Measurements from ENCODE around the gene GSG1.
"Not testable (repeated sequence)": the region's sequence is repeated elsewhere in the genome, so short reads cannot be mapped to it uniquely, and the experiment has no call there.

Gene GSG1

DNA sequence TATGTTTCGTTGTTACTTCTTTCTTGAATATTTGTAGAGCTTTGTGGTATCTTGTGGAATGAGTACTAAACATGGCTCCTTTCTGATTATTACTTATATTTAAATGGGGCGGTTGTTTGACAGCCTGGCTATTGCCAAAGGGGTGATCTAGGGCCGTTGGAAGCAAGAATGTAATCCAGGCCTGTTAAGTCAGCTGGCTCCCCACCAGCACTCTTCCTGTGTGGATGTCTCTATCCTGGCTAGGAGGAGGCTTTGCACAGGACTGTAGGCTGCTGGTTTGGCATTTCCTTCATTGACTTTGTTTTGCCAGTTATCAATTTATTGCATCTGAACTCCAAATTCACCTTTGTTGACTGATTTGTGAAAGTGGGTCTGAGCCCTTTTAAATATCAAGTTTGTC is 53.7 kb downstream of the GSG1 start:
- DNase-seq = no peak

DNA sequence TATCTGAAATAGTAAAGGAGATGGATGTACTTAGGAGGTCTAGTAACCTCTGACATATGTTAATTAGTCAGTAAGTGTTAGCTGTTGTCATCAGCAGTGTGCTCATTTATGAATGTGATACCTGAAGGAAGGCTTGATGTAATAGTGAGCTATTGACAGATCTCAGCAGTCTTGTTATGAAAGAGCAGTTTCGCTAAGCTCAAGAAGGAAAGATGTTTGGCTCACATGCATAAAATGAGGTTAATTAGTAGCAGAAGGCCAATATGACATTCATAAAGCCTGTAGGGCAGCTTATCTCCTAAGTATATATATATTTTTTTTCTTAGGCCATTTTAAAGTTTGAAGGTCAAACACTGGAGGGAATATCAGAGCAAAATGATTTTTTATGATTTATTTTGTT is 56.5 kb downstream of the GSG1 start:
- DNase-seq = no peak

DNA sequence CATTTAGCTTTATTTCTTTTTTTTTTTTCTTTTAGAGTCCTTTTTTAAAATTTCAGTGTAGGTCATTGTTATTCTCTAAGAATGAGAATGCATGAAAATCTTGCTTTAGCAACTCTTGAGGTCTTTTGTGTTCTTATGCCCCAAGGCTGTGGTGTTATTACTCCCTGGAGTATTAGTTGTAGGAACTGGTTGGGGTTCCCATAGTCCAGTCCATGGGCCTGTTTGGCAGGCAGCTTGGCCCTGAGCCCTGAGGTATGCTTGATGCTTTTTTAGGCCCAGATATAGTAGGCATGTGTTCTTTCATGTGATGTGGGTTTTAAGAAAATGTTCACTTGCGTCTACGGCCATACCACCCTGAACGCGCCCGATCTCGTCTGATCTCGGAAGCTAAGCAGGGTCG is 57.7 kb downstream of the GSG1 start:
- DNase-seq = no peak

DNA sequence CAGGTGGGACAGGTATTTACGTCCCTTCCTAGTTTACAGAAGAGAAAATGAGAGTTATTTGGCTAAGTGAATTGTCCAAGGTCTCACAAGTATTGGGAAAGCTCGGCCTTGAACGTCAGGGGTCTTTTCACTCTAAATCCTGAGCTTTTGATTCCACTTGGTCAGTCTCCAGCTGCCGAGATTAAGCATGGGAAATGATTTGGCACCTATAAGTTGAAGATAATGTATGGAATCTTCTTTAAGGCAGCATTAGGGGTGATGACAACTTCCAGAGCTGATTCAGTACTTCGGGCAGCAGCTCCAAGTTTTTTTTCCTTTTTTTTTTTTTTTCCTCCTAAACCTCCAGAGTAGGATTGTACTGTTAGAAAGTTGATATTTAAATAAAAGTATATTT is 58.6 kb downstream of the GSG1 start:
- DNase-seq = no peak

DNA sequence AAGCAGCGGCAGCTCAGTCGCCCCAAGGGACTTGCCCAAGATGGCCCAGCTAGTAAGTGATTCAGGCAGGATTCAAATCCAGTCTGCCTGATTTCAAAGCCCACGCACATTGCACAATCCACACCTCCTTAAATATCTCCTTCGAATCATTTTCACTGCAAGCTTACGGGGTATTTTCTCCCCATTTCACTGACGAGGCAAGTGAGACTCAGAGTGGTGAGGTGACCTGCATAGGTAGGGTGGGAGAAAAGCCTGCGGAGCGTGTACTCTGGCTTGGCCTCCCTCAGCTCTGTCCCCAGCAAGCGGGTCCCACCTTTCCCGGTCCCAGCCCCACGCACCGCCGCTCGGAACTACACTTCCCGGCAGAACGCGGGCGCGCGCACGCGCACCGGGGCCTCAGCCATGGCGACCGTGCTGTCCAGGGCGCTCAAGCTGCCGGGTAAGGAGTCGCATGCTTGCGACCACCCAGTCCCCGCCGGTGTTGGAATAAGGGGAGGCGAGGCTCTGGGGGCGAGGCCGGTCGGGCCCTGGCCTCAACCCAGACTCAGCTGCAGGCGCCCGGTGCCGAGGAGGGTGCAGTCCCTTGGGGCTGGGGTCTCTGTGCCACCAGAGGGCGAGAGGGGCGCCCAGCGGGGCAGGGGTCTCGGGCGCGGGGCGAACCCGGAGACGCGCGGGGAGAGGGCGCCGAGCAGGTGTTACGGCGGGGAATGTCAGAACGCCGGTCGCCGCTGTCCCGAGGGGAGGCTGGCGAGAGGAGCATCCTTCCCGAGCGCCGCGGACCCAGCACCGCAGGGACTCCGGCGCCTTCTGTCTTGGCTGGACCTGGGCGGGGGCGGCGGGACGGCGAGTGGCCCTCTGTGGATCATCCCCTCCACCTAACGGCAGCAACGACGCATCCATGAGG is 59.2 kb downstream of the GSG1 start, which contains the start of gene FAM234B:
TSS of gene FAM234B (plus strand) at position 380 of the 904 bp plus-strand sequence. CDS start at position 403, 23 bp downstream.
- DNase-seq = peak; percentile 42

DNA sequence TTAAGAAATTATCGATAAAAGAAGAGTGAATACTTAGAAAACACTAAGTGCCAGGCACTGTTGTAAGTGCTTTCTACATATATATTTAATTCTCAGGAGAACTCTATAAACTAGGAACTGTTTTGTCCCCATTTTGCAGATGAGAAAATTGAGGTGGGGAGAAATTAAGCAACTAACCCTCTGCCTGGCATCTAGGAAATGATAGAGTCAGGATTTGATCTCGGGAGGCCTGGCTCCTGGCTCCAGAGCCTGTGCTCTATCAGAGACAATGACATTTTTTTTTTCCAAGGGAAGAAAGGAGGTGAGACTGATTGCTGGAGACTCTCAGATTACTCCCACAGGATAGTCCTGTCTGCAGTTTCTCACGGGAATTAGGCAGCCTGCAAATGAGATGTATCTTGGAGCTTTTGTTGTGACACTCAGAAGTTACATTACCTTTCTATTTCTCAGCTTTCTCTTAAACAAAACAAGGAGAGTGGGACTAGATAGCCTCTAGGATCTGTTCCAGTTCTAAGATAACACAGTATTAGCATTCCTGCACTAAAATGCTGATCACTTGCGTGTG is 60.7 kb downstream of the GSG1 start:
- DNase-seq = no peak

DNA sequence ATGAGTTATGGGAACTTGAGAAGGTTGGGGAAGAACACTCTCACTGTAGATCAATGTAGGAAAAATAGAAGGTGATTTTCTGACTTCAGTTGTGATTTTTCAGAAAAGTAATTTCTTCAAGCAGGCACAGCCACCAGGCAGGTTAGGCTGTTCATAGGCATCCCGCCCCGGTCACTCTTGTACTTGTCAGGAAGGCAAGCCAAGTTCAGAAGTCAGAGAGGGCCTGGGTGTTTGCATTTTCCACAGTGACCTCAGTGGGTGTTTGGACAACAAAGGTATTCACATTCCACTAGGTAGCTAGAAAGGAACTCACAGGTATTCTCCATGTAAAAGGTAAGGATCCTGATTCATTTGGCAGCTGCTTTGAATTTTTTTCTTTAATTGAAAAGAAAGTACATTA is 62.2 kb downstream of the GSG1 start:
- DNase-seq = no peak

DNA sequence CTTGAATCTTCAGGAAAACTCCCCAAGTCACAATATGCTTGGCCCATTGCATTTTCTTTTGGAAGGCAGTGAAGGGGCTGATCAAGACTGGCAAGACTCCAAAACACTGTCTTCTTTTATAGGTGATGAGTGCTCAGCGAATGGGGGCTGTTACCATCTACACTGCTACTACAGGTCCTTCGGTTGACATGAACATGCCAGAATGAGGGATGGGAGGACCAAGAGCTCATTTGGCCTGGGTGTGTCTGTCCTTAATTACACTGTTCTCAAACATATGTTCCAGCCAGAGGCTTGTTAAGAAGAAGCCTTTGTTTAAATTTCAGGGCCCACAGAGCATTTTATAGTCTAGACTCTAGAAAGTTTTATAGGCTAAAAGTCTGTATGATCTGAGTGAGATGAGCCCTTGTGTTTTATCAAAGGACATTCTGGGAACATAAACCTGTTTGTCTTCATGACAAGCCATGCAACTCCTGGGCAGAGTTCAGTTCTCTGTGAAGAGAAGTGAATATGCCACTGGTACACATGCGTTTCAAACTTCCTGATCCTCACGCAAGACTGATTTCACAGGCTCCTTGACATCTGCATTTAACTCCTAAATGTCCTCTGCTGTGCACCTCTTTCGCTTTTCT is 64.0 kb downstream of the GSG1 start:
- no peak for DNase-seq

DNA sequence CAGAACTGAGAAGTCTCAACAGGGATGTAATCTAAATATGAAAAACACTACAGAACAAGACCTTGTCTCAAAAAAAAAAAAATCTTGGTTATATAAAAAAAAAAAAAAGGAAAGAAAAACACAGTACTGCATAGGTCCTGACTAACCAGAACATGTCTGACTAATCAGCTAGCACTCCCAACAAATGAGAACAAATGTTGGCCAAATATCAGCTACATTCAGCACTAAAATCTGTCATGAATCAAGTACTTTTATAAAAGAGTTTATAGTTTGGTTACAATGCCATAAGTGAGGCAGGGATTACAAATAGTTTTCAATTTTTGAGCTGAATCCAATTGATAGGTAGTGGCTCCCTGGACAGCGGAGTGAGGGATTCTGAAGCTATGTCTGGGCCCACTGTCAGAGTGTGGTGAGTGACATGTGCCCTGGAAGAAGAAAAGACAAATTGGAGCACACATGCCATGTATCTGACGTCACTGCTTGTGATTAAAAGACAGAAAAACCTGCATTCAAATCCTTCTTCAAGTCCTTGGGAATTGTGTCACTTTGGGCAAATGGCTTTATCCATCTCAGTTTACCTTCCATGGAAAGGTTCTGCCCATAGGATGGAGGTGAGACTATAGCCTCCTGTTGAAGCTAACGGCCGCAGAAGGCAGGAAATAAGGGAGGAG is 64.8 kb downstream of the GSG1 start:
- DNase-seq = no peak

DNA sequence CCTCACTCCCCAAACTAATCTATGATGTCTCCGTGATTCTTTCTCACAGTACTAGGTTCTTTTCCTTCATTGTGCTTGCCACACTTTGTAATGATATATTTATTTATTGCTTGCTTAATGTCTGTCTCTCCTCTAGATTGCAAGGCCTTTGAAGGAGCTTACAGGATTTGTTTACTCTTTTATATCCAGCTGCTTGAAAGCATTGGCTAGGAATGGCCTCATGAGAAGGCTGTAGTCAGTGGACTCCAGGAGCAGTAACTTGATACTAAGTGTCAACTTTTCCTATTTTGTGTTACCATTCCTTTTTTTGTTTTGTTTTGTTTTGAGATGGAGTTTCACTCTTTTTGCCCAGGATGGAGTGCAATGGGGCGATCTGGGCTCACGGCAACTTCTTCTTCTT is 66.6 kb downstream of the GSG1 start:
- no peak for DNase-seq

DNA sequence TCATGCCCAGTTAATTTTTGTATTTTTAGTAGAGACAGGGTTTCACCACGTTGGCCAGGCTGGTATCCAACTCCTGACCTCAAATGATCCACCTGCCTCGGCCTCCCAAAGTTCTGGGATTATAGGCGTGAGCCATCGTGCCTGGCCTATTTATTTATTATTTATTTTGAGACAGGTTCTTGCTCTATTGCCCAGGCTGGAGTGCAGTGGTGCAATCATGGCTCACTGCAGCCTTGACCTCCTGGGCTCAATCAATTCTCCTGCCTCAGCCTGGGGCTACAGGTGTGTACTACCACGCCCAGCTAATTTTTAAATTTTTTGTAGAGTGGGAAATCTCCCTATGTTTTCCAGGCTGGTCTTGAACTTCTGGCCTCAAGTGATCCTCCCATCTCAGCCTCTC is 68.1 kb downstream of the GSG1 start:
- not testable (repeated sequence) for DNase-seq

Data from NCI-H1092 (cell line).